ENCODE results near the gene ATAD1. TPM values are rescaled to one million over a fixed set of nuclear protein-coding genes. Genes with fewer than 3 reads are reported as not detected.
"Not testable (repeated sequence)": the region's sequence is repeated elsewhere in the genome, so short reads cannot be mapped to it uniquely, and the experiment has no call there.

Gene ATAD1
- total RNA-seq, 1 donor from 2014 or later: 16.9 TPM

- no peak for DNase-seq (ENCODE audit: low read depth in 2 of 2)
Observed at GRCh38 chr10:87803328-87803727, 14.7 kb downstream of the ATAD1 start.

- DNase-seq (ENCODE audit: low read depth in 2 of 2): not testable (repeated sequence)
Observed at GRCh38 chr10:87801813-87802435, 16.1 kb downstream of the ATAD1 start.

DNA sequence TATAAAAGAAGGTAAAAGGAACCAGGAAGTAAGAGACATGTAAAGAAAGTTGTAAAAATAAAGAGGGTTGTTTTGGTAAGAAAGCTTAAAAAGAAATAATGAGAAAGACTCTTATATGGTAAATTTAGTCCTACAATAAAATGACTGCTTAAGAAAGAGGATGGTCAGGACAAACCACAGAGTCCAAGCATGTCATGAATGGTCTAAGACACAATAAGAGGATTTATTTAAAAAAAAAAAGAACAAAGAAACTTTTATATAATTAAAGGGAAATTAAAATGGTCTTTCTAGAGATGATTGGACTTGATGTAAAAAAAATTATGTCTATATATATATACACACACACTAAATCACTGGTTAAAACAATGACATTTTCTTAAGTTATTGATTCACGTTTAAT, 18.2 kb downstream of the ATAD1 start:
- no peak for DNase-seq (ENCODE audit: low read depth in 2 of 2)

- DNase-seq (ENCODE audit: low read depth in 2 of 2): no peak
Observed at GRCh38 chr10:87798082-87798481, 19.9 kb downstream of the ATAD1 start.

- DNase-seq (ENCODE audit: low read depth in 2 of 2): no peak
Observed at GRCh38 chr10:87794285-87794684, 23.7 kb downstream of the ATAD1 start.

- no peak for DNase-seq (ENCODE audit: low read depth in 2 of 2)
Observed at GRCh38 chr10:87790185-87790584, 27.8 kb downstream of the ATAD1 start.

DNA sequence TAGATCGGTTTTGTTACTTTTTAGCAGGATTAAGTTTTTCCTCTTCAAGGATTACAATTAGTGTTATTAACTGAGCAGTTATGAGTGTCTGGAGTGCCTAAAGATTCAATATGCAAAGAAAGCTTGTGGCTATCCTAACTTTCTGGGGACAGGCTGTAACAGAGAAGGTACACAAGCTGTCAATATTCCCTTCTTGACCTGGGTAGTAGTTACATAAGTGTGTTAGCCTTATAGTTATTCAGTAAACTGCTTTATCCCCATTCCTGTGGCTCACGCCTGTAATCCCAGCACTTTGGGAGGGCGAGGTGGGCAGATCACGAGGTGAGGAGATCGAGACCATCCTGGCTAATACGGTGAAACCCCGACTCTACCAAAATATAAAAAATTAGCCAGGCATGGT, 31.6 kb downstream of the ATAD1 start:
- no peak for DNase-seq (ENCODE audit: low read depth in 2 of 2)

GRCh38 chr10:87782721-87783120, 35.3 kb downstream of the ATAD1 start:
- DNase-seq (ENCODE audit: low read depth in 2 of 2): peak in 1 of 2 donors; percentile 4

DNA sequence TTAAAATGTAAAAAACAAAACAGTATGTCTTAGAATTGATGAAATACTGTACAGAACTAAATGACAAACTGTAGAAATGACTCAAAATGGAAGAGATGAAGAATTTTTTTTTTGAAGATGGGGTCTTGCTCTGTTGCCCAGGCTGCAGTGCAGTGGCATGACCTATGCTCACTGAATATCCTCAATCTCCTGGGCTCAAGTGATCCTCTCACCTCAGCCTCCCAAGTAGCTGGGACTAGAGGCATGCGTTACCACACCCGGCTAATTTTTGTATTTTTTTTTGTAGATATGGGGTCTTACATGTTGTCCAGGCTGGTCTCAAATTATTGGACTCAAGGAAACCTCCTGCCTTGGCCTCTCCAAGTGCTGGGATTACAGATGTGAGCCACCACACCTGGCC, 36.5 kb downstream of the ATAD1 start:
- DNase-seq (ENCODE audit: low read depth in 2 of 2): no peak

- no peak for DNase-seq (ENCODE audit: low read depth in 2 of 2)
Observed at GRCh38 chr10:87776328-87776727, 41.7 kb downstream of the ATAD1 start.

- peak; percentile 12 to 75 for DNase-seq (ENCODE audit: low read depth in 2 of 2)
Observed at GRCh38 chr10:87775766-87776165, 42.3 kb downstream of the ATAD1 start.

- peak; percentile 53 for DNase-seq (ENCODE audit: low read depth in 2 of 2)
Observed at GRCh38 chr10:87771871-87772500, 46.0 kb downstream of the ATAD1 start.

GRCh38 chr10:87767253-87767652, 50.8 kb downstream of the ATAD1 start:
- peak in 1 of 2 donors; percentile 7 for DNase-seq (ENCODE audit: low read depth in 2 of 2)

GRCh38 chr10:87765666-87766376, 52.2 kb downstream of the ATAD1 start:
- no peak for DNase-seq (ENCODE audit: low read depth in 2 of 2)

DNA sequence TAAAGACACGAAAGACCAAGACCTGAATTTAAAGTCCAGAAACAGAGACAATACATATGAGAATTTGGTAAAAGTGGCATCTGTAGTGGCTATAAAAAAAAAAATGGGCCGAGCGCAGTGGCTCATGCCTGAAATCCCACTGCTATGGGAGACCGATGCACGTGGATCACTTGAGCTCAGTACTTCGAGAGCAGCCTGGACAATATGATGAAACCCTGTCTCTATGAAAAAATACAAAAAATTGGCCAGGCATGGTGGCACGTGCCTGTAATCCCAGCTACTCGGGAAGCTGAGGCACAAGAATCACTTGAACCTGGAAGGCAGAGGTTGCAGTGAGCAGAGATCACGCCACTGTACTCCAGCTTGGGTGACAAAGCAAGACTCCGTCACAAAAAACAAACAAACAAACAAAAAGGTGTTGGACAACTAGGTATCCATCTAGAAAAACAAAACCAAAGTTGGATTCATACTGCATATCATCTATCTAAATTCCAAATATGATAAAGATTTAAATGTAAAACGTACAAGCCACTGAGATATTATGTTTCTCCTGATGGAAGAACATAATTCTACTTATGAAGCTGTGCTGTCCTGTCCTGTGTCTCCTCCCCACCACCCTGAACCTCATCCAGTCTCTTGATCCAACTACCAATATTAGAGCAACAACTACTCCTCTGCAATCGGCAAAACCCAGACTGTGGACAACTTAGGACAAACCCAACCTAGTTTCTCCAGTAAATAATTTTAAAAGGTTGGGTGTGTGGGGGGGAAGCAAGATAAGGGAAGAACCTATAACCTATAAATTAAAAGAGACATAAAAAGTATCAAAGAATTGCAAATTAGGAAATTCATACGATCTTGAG, 53.7 kb downstream of the ATAD1 start:
- DNase-seq (ENCODE audit: low read depth in 2 of 2): no peak

- no peak for DNase-seq (ENCODE audit: low read depth in 2 of 2)
Observed at GRCh38 chr10:87763086-87763861, 54.8 kb downstream of the ATAD1 start.

DNA sequence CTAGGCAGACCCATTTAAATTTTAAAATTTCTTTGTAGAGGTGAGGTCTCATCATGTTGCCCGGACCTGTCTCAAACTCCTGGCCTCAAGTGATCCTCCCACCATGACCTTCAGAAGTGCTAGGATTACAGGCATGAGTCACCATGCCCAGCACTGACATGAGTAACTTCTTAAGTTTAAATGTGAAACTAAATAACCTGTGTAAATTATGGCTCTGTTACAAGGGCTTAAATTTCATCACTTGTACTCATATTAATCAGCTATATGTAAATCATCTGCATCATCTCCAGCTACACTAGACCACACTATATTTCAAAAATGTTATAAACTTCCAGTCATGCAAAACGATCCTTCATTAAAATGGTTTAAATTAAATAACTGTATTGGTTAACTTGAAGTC, 56.1 kb downstream of the ATAD1 start:
- DNase-seq (ENCODE audit: low read depth in 2 of 2): peak in 1 of 2 donors; percentile 84

GRCh38 chr10:87761153-87761552, 56.9 kb downstream of the ATAD1 start:
- DNase-seq (ENCODE audit: low read depth in 2 of 2): no peak

- peak; percentile 40 to 93 for DNase-seq (ENCODE audit: low read depth in 2 of 2)
Observed at GRCh38 chr10:87760195-87760905, 57.7 kb downstream of the ATAD1 start.

- no peak for DNase-seq (ENCODE audit: low read depth in 2 of 2)
Observed at GRCh38 chr10:87759551-87759950, 58.5 kb downstream of the ATAD1 start.

Measured in lung microvascular endothelial cell (primary cell).